Brain microvascular endothelial cell (primary cell): ENCODE measurements around the gene PISD.

ENCODE experiments used
- DNase-seq: peaks from one replicate; pipeline ENCODE4 v3.0.0-alpha.2; 2020
- H3K27ac ChIP-seq: fragments of 250-450 bp; sonication (Bioruptor Pico); 2 replicates; pipeline ENCODE4 v1.5.1; 2020; ENCODE audit warnings: mild to moderate bottlenecking, moderate library complexity
- H3K27me3 ChIP-seq: fragments of 250-450 bp; sonication (Bioruptor Pico); replicated peaks from 2 replicates; pipeline ENCODE4 v1.5.1; 2020; ENCODE audit warnings: mild to moderate bottlenecking
- H3K36me3 ChIP-seq: fragments of 250-450 bp; sonication (Bioruptor Pico); replicated peaks from 2 replicates; pipeline ENCODE4 v1.5.1; 2020; ENCODE audit warnings: mild to moderate bottlenecking
- H3K4me3 ChIP-seq: 2 replicates; pipeline ENCODE4 v1.5.1; 2011; ENCODE audit warnings: low read depth, mild to moderate bottlenecking, control low read depth, low read length, moderate library complexity
- in situ Hi-C: cut with HindIII; loops from 2 replicates; pipeline ENCODE4 v1.10.0; 2017; ENCODE audit warnings: low sequenced_read_pairs, low pct_ligation_motif_present
- TF ChIP-seq, protein P1 (sequence below): IDR thresholded peaks from 2 replicates; pipeline ENCODE4 v1.5.1; 2011; ENCODE audit warnings: low read depth, mild to moderate bottlenecking, moderate library complexity, low read length, control low read depth, inconsistent platforms; ENCODE audit errors: missing control alignments

PISD gene

DNA sequence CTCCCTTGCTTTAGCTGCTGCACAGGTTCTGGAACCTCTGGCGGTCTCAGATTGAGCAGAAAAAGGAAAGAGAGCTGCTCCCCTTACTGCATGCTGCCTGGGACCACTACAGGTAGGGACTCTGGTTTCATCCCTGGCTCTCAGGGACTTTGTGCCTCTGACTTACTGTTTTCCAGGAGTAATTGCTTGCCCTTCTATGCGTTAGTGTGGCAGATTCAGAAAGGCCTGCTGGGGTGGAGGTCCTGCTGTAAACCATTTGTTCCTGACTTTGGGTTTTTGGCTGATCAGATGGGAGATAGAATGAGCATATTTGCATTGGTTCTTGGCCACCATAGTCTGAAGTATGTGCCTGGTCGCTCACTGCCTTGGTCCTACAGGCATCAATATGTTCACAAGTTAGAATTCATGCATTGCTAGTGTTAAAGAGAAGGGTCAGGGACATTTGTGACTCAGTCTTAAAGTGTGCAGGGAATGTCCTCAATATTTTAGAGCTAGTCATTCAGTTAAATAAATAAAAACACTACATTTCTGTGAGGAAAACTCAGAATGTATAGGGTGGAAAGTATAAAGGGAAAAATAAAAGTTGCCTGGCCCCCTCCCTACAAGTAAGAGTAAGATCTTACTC lies 78.0 kb downstream of the PISD start:
- in situ Hi-C loops, result no loop called here
- H3K4me3 ChIP-seq, result no peak overlapping the region
- peak overlapping the region; percentile 88 for H3K27ac ChIP-seq
- DNase-seq, result peak; percentile 53
- H3K27me3 ChIP-seq, result no peaks in the 10 kb centered on the region
- TF ChIP-seq, protein P1, sequence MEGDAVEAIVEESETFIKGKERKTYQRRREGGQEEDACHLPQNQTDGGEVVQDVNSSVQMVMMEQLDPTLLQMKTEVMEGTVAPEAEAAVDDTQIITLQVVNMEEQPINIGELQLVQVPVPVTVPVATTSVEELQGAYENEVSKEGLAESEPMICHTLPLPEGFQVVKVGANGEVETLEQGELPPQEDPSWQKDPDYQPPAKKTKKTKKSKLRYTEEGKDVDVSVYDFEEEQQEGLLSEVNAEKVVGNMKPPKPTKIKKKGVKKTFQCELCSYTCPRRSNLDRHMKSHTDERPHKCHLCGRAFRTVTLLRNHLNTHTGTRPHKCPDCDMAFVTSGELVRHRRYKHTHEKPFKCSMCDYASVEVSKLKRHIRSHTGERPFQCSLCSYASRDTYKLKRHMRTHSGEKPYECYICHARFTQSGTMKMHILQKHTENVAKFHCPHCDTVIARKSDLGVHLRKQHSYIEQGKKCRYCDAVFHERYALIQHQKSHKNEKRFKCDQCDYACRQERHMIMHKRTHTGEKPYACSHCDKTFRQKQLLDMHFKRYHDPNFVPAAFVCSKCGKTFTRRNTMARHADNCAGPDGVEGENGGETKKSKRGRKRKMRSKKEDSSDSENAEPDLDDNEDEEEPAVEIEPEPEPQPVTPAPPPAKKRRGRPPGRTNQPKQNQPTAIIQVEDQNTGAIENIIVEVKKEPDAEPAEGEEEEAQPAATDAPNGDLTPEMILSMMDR, result no peak
- H3K36me3 ChIP-seq, result no peaks in the 10 kb centered on the region

DNA sequence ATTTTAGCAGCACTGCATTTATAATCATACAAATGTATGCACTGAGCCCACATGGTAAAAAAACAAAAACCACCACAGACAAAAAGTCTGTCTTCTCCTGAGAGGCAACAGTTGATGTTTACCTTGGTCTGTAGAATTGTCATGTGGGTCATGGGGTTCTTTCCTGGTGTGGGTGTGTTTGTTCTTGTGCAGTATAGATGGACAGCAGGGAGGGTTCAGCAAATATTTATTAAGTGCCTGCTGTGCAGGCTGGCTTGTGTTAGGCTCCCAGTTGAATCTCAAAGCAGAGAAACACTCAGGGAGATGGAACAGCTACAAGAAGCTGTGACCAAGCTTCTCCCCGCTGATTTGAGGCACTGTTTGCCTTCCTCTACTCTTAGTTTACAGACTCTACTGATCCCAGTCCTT lies 82.2 kb downstream of the PISD start:
- in situ Hi-C loops, result no loop called here
- no peak overlapping the region for H3K27ac ChIP-seq
- no peak for DNase-seq
- H3K36me3 ChIP-seq, result peaks cover 5% of the 10 kb centered on the region
- H3K4me3 ChIP-seq, result no peak overlapping the region
- TF ChIP-seq, protein P1, result no peak
- no peaks in the 10 kb centered on the region for H3K27me3 ChIP-seq

DNA sequence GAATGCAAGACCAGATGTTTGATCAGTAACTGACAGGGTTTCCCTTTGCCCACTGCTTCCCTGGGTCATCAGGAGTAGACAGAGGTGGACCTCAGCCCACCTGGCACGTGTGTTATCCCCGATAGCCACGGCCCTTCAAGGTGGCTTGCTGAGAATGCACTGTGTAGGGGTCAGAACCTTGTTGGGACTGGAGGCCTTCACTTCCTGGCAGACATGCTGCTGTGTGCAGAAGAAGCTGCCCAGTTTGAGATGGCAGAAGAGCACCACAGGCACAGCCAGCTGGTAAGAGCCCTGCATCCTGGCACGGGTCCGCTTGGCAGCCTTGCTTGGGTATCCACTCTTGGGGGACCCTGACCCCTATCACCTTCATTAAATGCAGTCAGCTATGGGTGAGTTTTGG lies 83.8 kb downstream of the PISD start:
- H3K4me3 ChIP-seq, result no peak overlapping the region
- no peaks in the 10 kb centered on the region for H3K27me3 ChIP-seq
- H3K36me3 ChIP-seq, result peaks cover 5% of the 10 kb centered on the region
- DNase-seq, result no peak
- H3K27ac ChIP-seq, result no peak overlapping the region
- in situ Hi-C loops, result no loop called here
- TF ChIP-seq, protein P1, result no peak

DNA sequence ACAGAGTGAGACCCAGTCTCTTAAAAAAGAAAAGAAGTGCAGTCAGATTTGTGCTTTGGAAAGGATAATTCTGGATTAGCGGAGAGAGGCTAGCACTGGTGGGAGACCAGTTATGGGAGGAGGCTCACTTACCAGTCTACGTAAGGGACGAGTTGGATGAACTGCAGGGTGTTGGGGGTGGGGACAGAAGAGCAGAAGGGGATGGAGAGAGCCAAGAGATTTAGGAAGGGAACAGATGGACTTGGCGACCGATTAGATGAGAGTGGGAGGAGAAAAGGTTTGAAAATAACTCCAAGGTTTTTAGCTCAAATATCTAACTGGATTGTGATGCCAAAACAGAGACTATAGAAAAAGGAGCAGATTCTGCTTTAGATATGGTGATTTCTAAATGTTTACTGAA lies 84.3 kb downstream of the PISD start:
- H3K27ac ChIP-seq, result no peak overlapping the region
- H3K4me3 ChIP-seq, result no peak overlapping the region
- in situ Hi-C loops, result no loop called here
- no peak for DNase-seq
- TF ChIP-seq, protein P1, result no peak
- peaks cover 5% of the 10 kb centered on the region for H3K36me3 ChIP-seq
- H3K27me3 ChIP-seq, result no peaks in the 10 kb centered on the region

DNA sequence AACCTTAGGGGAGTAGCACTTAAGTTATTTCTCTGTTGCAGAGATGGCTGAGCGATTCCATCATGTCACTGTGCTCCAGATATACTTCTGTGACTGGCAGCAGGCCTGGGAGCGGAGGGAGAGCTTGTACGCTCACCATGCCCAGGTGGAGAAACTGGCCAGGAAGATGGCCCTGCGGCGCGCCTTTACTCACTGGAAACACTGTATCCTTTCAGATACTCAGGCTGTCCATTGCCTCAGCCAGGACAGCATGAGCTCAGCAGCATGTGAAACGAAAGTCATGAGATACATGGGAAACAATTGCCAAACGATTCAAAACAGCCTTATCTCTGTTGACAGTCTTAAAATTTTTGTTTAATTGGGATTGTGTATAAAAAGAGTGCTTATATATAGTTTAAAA lies 86.8 kb downstream of the PISD start:
- Histone ChIP-seq H3K27ac (no peak overlapping the region), H3K27me3 (no peaks in the 10 kb centered on the region), H3K4me3 (no peak overlapping the region), H3K36me3 (peaks cover 5% of the 10 kb centered on the region)
- in situ Hi-C loops, result no loop called here
- TF ChIP-seq, protein P1, result no peak
- no peak for DNase-seq

DNA sequence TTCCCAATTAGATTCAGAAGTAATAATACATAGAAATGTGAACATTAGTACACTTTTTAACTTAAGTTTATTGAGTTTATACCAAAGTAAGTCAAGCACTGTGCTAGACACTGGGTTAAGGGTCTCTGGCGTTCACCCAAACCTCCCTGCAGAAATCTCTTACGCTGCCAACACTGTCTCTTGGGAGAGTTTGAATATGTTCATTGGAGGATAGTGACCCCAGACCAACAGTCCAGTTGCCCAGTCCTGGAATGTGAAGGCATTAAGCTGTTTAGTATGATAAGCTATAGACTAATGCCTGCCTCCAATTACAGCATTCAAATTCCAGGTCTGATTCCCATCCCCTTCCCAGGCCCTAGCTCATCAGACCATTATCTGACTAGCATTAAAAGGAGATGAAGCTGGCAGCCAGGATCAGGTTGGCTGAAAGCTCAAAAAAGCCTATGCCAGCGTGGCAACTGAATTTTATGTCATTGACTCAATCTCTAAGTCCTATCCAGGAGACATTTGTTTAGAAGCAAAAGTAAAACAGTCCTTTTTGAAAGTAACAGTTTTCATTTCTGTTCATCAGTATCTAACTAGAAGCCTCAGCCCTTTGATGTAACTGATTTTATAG lies 87.9 kb downstream of the PISD start:
- H3K27me3 ChIP-seq, result no peaks in the 10 kb centered on the region
- no peak overlapping the region for H3K4me3 ChIP-seq
- no peak overlapping the region for H3K27ac ChIP-seq
- H3K36me3 ChIP-seq, result peaks cover 5% of the 10 kb centered on the region
- TF ChIP-seq, protein P1, result no peak
- no peak for DNase-seq
- in situ Hi-C loops, result no loop called here
